Upper lobe of right lung (tissue), 1 donor: ENCODE results near the gene YBX2. TPM values are rescaled to one million over a fixed set of nuclear protein-coding genes. Genes with fewer than 3 reads are reported as not detected.

ENCODE experiments used
- ATAC-seq: fragments of 200-7000 bp; cut with Tn5 transposase; one replicate; pipeline ENCODE4 v1.9.1; 2020; ENCODE audit warnings: mild to moderate bottlenecking, moderate library complexity
- DNase-seq: peaks from one replicate; pipeline ENCODE4 v3.0.0-alpha.2; 2020
- H3K27ac ChIP-seq: fragments of 200-600 bp; one replicate; pipeline ENCODE4 v1.8.0; 2022
- H3K27me3 ChIP-seq: fragments of 200-600 bp; one replicate; pipeline ENCODE4 v1.8.0; 2022; ENCODE audit warnings: mild to moderate bottlenecking
- H3K36me3 ChIP-seq: fragments of 200-600 bp; one replicate; pipeline ENCODE4 v1.8.0; 2022
- H3K4me1 ChIP-seq: fragments of 200-600 bp; one replicate; pipeline ENCODE4 v1.8.0; 2022
- H3K4me3 ChIP-seq: fragments of 200-600 bp; one replicate; pipeline ENCODE4 v1.8.0; 2022; ENCODE audit warnings: mild to moderate bottlenecking
- H3K9me3 ChIP-seq: fragments of 200-600 bp; one replicate; pipeline ENCODE4 v1.8.0; 2022
- intact Hi-C: fragments of 100-400 bp; cut with DNase I; formaldehyde crosslinking; loops from one replicate; pipeline ENCODE4 v1.11.0; 2022
- total RNA-seq: library from RNA; stranded (reverse); fragmentation: NEBNext Ultra II Directional; extraction: Animal tissue kit (Norgen Biotek cat#: 25700); gene quantifications from one replicate; pipeline ENCODE4 v1.2.1, GENCODE V29; 2021
- TF ChIP-seq, protein P1 (sequence below): fragments of 200-600 bp; IDR thresholded peaks from one replicate; pipeline ENCODE4 v1.8.0; 2022; ENCODE audit warnings: antibody characterized with exemption
- donor health status: DM: no; HTN: yes; CAD: no; lungs with severe emphysema.

The YBX2 gene
- total RNA-seq, 1 donor from 2014 or later, result not detected

- H3K27ac ChIP-seq, result no peak overlapping the region
Observed at GRCh38 chr17:7279448-7279847, 15.0 kb downstream of the YBX2 start.

DNA sequence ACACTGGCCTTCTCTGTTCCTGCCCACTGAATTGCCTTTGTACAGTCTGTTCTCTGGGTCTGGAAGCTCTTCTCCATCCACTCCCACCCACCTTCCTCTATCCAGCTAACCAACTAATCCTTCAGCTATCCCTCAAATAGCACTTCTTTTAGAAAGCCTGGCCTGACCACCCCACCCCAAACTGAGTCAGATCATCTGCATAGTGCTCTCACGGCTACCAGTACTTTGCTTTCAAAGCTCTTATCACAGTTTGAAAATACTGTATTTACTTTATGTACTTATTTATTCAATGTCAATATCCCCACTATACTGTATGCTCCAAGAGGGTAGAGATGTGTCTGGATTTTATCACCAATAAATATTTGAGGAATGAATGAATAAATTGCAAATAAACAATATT is 27.7 kb downstream of the YBX2 start:
- Histone ChIP-seq H3K27ac (no peak overlapping the region), H3K27me3 (peaks cover 4% of the 10 kb centered on the region), H3K9me3 (no peaks in the 10 kb centered on the region), H3K4me1 (peaks cover 10% of the 10 kb centered on the region), H3K4me3 (no peak overlapping the region), H3K36me3 (no peaks in the 10 kb centered on the region)
- TF ChIP-seq, protein P1, sequence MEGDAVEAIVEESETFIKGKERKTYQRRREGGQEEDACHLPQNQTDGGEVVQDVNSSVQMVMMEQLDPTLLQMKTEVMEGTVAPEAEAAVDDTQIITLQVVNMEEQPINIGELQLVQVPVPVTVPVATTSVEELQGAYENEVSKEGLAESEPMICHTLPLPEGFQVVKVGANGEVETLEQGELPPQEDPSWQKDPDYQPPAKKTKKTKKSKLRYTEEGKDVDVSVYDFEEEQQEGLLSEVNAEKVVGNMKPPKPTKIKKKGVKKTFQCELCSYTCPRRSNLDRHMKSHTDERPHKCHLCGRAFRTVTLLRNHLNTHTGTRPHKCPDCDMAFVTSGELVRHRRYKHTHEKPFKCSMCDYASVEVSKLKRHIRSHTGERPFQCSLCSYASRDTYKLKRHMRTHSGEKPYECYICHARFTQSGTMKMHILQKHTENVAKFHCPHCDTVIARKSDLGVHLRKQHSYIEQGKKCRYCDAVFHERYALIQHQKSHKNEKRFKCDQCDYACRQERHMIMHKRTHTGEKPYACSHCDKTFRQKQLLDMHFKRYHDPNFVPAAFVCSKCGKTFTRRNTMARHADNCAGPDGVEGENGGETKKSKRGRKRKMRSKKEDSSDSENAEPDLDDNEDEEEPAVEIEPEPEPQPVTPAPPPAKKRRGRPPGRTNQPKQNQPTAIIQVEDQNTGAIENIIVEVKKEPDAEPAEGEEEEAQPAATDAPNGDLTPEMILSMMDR, result no peak
- ATAC-seq (no peak), DNase-seq (no peak)
- intact Hi-C loops, result no loop called here

More at GRCh38 chr17:7279448-7279847, 15.0 kb downstream of the YBX2 start:
- no peaks in the 10 kb centered on the region for H3K36me3 ChIP-seq
- no peaks in the 10 kb centered on the region for H3K9me3 ChIP-seq
- no peak for DNase-seq
- no peak for ATAC-seq
- H3K27me3 ChIP-seq, result no peaks in the 10 kb centered on the region
- TF ChIP-seq, protein P1, result no peak
- intact Hi-C loops, result no loop called here
- no peak overlapping the region for H3K4me3 ChIP-seq
- H3K4me1 ChIP-seq, result peaks cover 20% of the 10 kb centered on the region

- intact Hi-C loops, result no loop called here
- Histone ChIP-seq H3K4me3 (peak overlapping the region; percentile 68), H3K27ac (peak overlapping the region; percentile 91), H3K9me3 (no peaks in the 10 kb centered on the region), H3K4me1 (peaks cover 24% of the 10 kb centered on the region), H3K36me3 (peaks cover 3% of the 10 kb centered on the region), H3K27me3 (peaks cover 4% of the 10 kb centered on the region)
- no peak for DNase-seq
- TF ChIP-seq, protein P1, result no peak
- no peak for ATAC-seq
Observed at GRCh38 chr17:7263801-7264078, 30.7 kb downstream of the YBX2 start.

- Histone ChIP-seq H3K27ac (peak overlapping the region; percentile 91), H3K36me3 (peaks cover 9% of the 10 kb centered on the region), H3K4me3 (peak overlapping the region; percentile 68), H3K4me1 (peaks cover 25% of the 10 kb centered on the region), H3K9me3 (no peaks in the 10 kb centered on the region), H3K27me3 (peaks cover 4% of the 10 kb centered on the region)
- intact Hi-C loops, result no loop called here
- DNase-seq, result peak; percentile 88
- TF ChIP-seq, protein P1, result no peak
- peak; percentile 48 for ATAC-seq
Observed at GRCh38 chr17:7262935-7263800, 31.3 kb downstream of the YBX2 start.

- peaks cover 25% of the 10 kb centered on the region for H3K4me1 ChIP-seq
- H3K9me3 ChIP-seq, result no peaks in the 10 kb centered on the region
- H3K27ac ChIP-seq, result peak within 1 kb of the TSS; percentile 91
- TF ChIP-seq, protein P1, result no peak
- intact Hi-C loops, result no loop called here
- H3K4me3 ChIP-seq, result peak within 1 kb of the TSS; percentile 68
- DNase-seq (peak; percentile 95), ATAC-seq (peak; percentile 80)
- peaks cover 4% of the 10 kb centered on the region for H3K27me3 ChIP-seq
- H3K36me3 ChIP-seq, result peaks cover 17% of the 10 kb centered on the region
Observed at GRCh38 chr17:7262192-7262934, 32.1 kb downstream of the YBX2 start, which contains the start of gene CLDN7. Gene CLDN7 (minus strand): TSS chr17:7262478. CDS start chr17:7262043, 435 bp downstream.
